Measurements from ENCODE around the gene CLRN3. TPM values are rescaled to one million over a fixed set of nuclear protein-coding genes. Genes with fewer than 3 reads are reported as not detected.

CLRN3 gene
- total RNA-seq, 4 donors from 2014 or later: 0.27 TPM; not detected in 3

- DNase-seq (no peak), ATAC-seq (no peak)
- Histone ChIP-seq H3K9me3 (no peaks in the 10 kb centered on the region), H3K27ac (peak overlapping the region; percentile 53 to 59 (median 54)), H3K27me3 (no peaks in the 10 kb centered on the region), H3K4me1 (peaks cover 40 to 46% of the 10 kb centered on the region in 2 donors), H3K4me3 (no peak overlapping the region), H3K36me3 (no peaks in the 10 kb centered on the region)
- intact Hi-C loops (cut with DNase I; ENCODE audit: low total_unique reads) (no loop called here), in situ Hi-C loops (cut with MboI; ENCODE audit: low sequenced_read_pairs in 4 of 4) (no loop called here)
- no peak for TF ChIP-seq POLR2A (IDR thresholded peaks at IDR 0.05)
- no peak for TF ChIP-seq CTCF (IDR thresholded peaks at IDR 0.05 in 4 of 5, conservative IDR thresholded peaks at IDR 0.05 in 1 of 5)
These were observed 27.7 kb upstream of the CLRN3 start for GRCh38 chr10:127920306-127921074.

- DNase-seq (no peak), ATAC-seq (peak; percentile 31 to 40)
- TF ChIP-seq CTCF (IDR thresholded peaks at IDR 0.05 in 4 of 5, conservative IDR thresholded peaks at IDR 0.05 in 1 of 5) (peak in 1 of 5 experiments; percentile 11), POLR2A (IDR thresholded peaks at IDR 0.05) (no peak)
- H3K27ac ChIP-seq: peak overlapping the region; percentile 53 to 65 (median 57)
- intact Hi-C loops (cut with DNase I; ENCODE audit: low total_unique reads): no loop called here
- in situ Hi-C loops (cut with MboI; ENCODE audit: low sequenced_read_pairs in 4 of 4): no loop called here
- no peak overlapping the region for H3K4me3 ChIP-seq
- peaks cover 40 to 46% of the 10 kb centered on the region in 2 donors for H3K4me1 ChIP-seq
- no peaks in the 10 kb centered on the region for H3K27me3 ChIP-seq
- no peaks in the 10 kb centered on the region for H3K9me3 ChIP-seq
- no peaks in the 10 kb centered on the region for H3K36me3 ChIP-seq
These were observed 26.9 kb upstream of the CLRN3 start for GRCh38 chr10:127919418-127920271.

- Histone ChIP-seq H3K4me1 (peaks cover 40 to 46% of the 10 kb centered on the region in 2 donors), H3K27ac (peak overlapping the region in 3 of 4 donors; percentile 26 to 65 (median 55))
- ATAC-seq: peak; percentile 75 to 84
These were observed 25.8 kb upstream of the CLRN3 start for GRCh38 chr10:127918572-127918971.

GRCh38 chr10:127916826-127917225 lies 24.1 kb upstream of the CLRN3 start:
- Histone ChIP-seq H3K9me3 (no peaks in the 10 kb centered on the region), H3K4me3 (no peak overlapping the region), H3K4me1 (peaks cover 28 to 30% of the 10 kb centered on the region in 2 donors), H3K36me3 (no peaks in the 10 kb centered on the region), H3K27ac (no peak overlapping the region), H3K27me3 (no peaks in the 10 kb centered on the region)
- ATAC-seq: no peak
- in situ Hi-C loops (cut with MboI; ENCODE audit: low sequenced_read_pairs in 4 of 4) (no loop called here), intact Hi-C loops (cut with DNase I; ENCODE audit: low total_unique reads) (no loop called here)
- DNase-seq: no peak
- TF ChIP-seq POLR2A (IDR thresholded peaks at IDR 0.05) (no peak), CTCF (IDR thresholded peaks at IDR 0.05 in 4 of 5, conservative IDR thresholded peaks at IDR 0.05 in 1 of 5) (no peak)

More at GRCh38 chr10:127918572-127918971, 25.8 kb upstream of the CLRN3 start:
- Histone ChIP-seq H3K27me3 (no peaks in the 10 kb centered on the region), H3K36me3 (no peaks in the 10 kb centered on the region), H3K9me3 (no peaks in the 10 kb centered on the region), H3K4me3 (no peak overlapping the region)
- in situ Hi-C loops (cut with MboI; ENCODE audit: low sequenced_read_pairs in 4 of 4): no loop called here
- intact Hi-C loops (cut with DNase I; ENCODE audit: low total_unique reads): no loop called here
- DNase-seq: peak; percentile 75 to 84
- TF ChIP-seq POLR2A (IDR thresholded peaks at IDR 0.05) (no peak), CTCF (IDR thresholded peaks at IDR 0.05 in 4 of 5, conservative IDR thresholded peaks at IDR 0.05 in 1 of 5) (no peak)

Measured in gastrocnemius medialis (tissue), 4 donors.